GM03348 (cell line): ENCODE measurements around the gene GAL.

ENCODE experiments used
- DNase-seq: peaks from one replicate; pipeline ENCODE4 v3.0.0; 2012; ENCODE audit warnings: low spot score

Gene GAL

DNA sequence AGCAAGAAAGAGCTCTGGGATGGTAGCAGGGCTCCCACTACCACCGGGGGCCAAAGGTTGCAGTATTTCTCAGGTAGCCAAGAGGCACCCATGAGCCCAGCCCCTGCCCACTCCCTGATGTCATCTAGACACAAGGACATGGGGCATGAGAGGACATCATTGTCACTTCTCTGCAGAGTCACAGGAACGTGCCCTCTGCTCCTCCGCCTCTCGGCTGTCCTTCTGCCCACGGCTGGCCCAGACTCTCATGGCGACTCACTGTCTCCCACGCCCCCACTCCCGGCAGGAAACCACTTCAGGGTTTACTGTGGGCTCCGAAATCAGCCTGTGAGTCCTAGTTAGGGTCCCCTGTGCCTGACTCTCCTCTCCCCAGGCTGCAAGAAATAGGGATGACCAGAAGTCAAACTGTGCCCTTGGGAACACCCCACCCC lies 1.8 kb upstream of the GAL start:
- no peak for DNase-seq

DNA sequence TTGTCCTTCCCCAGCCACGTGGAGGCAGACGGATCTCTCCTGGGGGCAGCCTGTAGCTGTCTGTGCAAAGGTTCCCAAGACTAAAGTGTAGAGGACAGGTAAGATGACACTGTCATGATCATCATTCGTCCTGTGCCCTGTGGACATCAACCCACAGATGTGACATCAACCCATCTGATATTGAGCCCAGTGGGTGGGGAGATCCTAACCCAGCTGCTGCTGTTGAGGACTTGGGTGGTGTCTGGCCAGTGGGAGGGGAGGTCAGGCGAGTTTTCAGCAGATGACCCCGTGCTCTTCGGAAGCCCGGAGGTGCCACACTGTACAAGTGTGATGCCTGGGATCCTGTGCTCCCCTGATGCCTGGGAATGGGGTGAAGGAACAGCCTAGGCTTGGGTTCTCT lies 1.2 kb upstream of the GAL start:
- no peak for DNase-seq

DNA sequence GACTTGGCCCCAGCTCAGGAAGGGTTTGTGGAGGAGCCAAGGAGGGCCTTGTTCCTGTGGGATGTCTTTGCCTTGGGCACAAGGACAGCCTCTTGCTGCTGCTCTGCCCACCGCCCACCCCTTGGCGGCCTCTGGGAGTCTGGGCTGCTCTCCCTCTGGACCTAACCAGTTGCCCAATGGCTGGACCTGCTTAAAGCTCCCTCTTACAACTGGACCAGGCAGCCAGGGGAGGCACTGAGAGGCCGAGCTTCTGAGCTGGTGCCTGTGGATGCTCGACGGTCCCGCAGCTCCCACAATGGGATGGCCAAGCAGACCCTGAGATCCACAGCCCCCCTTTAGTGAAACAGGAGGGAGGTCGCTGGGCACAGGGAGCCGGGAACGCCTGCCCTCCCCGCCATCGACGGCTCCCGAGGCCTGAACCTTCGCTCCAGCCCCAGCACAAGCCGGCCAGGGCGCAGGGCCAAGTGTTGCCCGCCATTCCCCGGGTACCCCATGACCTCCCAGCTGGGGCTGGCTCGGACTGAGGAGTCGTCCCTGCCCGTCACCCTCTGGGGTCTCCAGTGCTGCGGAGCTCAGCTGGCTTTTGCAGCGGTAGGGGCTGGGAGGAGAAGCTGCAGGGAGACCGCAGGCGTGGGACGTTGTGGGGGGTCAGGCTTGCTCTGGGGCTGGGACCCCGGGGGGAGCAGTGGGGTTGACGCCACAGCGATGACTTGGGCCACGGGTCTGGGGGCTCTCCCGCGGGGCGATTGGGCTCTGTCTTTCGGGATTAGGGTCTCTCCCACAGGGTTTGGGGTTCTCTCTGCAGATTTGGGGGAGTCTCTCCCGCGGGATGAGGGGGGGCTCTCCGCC lies 584 bp upstream of the GAL start:
- DNase-seq: no peak

DNA sequence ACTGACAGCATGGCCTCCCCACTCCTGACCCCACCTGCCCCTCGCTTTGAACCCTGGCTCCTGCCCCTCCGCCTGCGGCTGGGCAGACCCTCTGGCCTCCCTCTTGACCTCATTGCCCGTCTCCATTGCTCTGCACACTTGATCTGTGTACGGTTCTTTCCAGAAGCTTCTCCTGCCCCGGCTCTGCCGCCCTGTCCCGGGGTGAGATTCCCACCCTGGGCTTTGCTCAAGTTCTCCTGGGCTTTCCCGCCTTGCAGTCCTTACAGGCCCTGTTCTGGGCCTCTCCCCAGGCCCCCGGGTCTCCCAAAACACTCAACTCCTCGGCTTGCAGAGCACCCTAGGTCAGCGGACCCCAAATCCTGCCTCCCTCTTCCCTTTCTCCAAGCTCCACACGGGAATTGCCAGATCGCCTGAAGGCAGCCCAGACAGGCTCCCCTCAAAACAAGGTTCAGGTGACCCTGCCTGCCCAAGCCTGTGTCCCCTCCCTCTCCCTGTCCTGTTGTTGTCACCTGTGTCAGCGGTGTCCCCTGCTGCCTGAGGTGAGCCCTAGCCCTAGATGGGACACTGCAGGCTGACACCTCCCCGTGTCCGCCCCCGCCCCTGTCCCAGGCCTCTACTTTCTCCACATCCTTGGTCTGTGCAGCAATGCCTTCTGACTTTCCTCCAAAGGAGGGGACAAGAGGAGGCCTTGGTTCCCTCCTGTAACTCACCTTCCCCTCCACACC lies 1.5 kb downstream of the GAL start:
- no peak for DNase-seq

DNA sequence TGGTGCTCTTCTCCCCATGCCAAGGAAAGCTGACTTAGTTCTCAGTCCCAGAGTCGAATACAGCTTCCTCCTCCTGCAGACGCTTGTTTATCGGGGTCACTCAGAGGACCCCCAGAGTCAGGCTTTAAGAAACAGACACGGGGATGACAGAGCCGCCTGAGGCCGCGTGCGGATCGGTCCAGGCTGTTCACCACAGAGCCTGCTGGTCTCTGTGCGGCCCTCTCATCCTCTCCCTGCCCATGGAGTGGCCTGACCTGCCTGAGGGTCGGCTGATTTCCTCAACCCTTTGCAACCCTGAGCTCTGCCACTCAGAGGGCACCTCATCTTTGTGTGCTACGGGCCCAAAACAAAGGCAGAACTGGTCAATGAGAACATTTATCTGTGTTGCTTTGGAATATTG lies 2.1 kb downstream of the GAL start:
- DNase-seq: no peak

DNA sequence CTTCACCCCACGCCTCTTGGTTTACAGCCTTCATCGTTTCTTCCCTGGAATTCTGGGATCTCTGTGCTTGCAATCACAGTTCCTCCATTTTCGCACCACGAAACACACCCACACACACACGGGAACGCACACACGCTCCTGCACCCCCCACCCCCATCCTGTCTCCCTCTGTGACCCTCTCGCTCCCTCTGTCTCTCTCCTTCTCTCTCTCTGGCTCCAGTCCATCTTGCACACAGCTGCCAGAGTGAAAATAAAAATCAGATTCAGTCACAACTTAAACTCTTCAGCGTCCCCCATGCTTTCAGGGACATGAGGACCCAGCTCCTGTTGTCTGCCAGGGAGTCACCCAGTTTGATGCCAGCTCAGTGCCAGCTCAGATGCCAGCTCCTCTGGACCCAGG lies 3.0 kb downstream of the GAL start:
- no peak for DNase-seq

DNA sequence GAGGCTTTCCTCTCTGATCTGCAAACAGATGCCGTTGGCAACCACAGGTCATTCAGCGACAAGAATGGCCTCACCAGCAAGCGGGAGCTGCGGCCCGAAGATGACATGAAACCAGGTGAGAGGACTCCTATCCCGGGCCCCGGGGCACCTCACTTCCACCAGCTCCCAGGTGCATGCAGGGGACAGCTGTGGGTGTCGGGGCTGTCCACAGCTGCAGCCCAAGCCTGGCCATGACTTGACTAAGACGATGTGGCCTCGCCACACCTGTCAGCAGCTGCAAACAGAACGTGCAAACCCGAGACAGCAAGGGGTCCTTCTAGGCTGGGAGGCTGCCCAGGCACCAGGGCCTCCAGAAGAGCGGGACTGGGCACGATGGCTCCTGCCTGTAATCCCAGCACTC lies 3.6 kb downstream of the GAL start:
- no peak for DNase-seq

DNA sequence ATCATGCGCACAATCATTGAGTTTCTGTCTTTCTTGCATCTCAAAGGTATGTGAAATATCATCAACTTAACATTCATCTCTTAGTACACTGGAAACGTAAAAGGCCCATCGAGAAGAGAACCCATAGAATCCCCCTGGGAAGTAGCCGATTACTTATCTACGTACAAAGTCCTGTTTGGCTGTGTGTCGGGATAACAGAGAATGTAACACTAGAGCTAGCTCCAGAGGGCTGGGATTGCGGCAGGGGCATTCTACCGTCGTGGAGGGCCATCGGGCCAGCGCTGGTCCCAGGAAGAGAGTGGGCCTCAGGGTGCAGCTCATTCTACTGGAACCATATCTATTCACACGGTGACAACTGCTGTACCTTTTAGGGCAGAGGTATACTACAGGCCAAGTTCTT lies 4.5 kb downstream of the GAL start:
- no peak for DNase-seq

DNA sequence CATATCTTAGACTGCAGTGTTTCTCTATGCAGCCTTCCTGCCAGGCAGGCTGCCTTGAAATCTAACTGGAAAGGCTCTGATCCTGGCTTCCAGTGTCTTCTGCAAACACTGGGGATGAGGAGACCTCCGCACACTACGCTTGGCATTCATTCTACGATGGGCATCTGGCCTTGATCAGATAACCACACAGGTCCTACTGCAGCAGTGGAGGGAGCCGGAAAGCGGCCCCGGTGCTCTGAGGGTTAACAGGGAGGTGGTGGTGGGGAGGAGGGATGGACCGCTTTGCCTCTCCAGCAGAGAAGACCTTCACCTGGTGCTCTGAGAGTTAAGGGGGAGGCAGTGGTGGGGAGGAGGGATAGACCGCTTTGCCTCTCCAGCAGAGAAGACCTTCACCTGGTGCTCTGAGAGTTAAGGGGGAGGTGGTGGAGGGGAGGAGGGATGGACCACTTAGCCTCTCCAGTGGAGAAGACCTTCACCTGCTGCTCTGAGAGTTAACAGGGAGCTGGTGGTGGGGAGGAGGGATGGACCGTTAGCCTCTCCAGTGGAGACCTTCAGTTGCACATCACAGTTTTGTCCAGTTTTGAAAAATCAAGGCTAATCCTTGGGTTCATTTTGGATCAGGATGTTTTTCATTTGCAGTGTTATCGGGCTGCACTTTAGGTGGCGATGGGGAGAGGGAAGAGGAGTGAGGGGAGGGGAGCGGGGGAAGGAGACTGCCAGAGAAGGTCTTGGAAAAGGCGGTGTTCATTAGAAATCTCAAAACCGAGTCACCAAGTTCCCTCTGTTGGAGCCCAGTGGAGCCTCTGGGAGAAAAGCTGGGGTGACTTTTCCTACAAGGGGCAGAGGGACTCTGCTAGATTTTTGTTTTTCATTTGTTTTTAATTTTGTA lies 5.6 kb downstream of the GAL start:
- no peak for DNase-seq

DNA sequence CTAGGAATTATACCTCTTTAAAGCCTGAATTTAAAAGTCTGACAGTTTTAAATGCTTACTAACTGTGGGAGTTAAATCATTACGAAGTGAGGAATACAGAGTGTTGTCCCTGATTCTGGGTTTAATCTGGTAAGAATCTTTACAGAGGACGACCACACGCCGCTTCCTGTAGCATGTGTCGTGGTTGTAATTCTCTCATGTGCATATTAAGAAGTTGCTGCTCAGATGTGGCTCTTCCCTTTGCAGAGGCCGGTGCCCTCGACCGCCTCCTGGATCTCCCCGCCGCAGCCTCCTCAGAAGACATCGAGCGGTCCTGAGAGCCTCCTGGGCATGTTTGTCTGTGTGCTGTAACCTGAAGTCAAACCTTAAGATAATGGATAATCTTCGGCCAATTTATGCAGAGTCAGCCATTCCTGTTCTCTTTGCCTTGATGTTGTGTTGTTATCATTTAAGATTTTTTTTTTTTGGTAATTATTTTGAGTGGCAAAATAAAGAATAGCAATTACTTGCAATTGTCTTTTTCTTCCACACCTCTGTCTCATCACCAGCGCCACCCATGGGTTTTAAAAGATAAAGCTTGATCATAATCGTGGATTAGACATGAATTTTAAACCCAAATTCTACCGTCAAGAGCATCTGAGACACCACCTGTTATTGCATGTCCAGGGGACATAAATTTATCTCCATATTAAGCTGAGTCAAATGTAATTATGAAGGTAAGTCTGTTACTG lies 6.5 kb downstream of the GAL start:
- DNase-seq: no peak

DNA sequence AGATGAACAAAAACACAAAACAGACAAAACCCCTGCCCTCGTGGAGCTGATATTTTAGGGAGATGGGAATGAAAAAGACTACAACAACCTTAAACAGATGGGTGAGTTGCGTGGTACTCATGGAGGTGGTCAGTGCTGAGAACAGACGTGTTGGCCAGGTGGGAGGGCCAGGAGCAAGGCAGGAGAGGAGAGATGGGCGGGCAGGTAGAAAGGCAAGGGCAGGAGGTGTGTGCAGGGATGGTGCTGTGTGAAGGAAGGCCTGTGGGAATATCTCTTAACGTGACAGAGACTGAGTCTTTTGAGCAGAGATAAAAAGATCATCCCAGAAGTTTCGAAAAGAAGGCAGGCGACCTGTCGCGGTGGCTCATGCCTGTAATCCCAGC lies 7.0 kb downstream of the GAL start:
- DNase-seq: no peak

DNA sequence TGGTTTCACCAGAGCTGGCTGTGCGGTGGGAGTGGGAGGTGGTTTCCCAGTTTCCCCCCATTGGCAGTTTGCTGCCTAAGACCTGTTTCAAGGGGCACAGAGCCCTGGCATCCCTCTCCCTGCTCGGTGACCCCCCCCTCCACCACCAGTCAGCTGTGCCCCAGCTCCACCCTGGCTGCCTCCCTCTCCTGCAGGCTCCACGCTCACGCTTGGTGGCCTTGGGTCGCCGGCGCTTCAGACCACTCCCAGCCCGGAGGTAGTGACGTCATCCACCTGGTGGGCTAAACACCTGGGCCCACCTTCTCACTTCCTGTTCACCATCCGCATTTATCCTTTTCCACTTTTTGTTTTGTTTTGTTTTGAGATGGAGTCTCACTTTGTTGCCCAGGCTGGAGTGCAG lies 7.8 kb downstream of the GAL start:
- DNase-seq: no peak

DNA sequence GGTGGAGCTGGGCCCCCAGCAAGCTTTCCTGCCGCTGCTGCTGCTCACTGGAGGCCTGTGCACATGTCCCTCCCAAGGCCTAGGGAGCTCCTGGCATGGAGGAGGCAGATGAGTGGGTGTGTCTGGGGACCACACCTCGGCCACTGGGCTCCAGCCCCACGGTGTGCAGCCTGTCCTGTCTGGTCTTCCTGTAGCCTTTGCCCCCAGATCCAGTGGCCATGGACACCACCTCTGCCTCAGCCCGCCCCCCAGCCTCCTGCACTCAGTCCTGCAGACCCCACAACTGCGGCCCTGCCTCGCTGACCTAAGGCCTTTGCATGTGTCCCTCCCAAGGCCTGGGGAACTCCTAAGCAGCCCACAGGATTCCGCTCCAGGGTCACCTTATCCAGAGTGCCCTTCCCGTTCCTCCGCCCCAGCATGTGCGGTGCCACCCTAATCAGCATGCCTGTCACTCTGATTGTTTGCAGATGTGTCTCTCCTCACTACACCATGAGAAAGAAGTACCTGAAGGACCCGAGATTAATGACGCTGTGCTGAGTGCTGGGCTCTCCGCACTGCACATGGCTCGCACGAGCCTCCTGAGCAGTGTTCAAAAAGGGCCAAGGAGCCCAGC lies 8.6 kb downstream of the GAL start:
- DNase-seq: no peak

DNA sequence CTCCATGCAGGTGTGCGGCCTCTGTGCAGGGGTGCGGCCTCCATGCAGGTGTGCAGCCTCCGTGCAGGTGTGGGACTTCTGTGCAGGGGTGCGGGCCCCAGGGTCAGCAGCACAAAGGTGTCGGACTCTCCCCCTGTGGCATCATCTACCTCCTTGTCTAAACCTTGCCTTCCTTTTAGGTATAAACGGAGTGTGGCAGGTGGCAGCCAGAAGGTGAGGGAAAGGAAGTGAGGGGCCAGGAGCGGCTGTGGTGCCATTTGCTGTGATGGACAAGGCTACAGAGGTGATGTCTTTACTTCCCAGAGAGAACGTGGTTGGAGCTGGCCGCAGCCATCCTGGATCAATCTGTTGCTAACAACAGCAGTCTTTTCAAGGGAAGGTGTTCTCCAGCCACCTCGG lies 9.1 kb downstream of the GAL start:
- DNase-seq: no peak

DNA sequence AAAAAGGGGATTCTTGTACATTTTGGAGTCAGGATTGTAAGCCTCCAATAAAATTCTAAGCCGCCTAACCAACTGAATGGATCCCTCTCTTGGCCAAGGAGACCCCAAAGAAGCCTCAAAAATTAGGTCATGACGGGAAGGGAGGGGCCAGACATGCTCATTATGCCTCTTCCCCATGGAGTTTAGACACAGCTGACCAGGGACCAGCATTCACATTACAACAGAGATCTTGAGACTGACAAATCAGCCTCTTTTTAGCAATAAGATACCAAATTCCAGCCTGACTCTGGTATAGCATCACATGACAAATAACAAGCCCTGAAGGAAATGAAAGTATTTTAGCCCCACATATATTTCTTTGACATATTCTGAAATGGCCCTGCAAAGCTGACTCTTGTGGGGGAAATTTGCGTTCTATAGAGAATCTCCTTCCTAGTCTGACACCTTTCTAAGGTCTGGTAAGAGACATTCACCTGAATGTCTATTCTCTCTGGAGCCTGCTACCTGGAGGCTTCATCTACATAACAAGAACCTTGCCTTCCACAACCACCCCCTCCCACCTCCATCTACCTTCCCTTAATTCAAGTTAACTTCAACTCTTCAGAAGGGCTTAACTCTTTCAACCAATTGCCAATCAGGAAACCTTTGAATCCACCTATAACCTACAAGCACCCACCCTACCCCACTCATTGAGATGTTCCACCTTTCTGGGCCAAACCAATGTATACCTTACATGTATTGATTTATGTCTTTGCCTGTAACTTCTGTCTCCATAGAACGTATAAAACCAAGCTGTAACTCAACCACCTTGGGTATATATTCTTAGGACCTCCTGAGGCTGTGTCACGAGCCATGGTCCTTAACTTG lies 10.3 kb downstream of the GAL start:
- no peak for DNase-seq

DNA sequence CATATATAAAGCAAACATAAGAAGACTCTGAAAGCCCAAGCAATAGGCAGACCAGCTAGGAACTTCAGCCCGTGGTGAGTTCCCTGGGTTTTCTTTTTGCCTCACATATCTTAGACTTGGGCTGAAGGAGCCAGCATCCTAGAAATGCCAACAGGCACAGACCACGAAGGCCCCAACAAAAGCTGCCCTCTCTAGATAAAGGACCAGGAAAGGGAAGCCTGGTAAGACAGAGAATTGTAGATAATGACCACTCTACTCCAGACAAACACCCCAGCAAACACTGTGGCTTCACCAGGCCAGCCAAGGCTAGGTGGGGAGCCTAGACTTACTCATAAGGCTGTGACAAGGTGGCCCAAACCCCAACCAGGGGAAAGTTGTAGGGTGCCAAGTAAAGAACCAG lies 11.2 kb downstream of the GAL start:
- DNase-seq: no peak

DNA sequence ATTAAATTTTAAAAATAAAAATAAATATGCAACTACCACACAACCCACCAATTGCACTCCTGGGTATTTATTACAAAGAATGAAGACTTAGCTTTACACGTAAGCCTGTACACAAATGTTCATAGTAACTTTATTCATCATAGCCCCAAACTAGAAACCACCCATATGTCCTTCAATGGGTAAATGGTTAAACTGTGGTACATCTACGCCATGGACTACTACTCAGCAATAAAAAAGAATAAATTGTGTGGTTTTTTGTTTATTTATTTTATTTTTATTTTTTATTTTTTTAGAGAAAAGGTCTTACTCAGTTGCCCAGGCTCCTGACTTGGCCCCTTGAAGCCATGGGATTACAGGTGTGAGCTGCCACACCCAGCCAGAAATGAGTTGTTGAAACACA lies 14.6 kb downstream of the GAL start:
- DNase-seq: no peak

DNA sequence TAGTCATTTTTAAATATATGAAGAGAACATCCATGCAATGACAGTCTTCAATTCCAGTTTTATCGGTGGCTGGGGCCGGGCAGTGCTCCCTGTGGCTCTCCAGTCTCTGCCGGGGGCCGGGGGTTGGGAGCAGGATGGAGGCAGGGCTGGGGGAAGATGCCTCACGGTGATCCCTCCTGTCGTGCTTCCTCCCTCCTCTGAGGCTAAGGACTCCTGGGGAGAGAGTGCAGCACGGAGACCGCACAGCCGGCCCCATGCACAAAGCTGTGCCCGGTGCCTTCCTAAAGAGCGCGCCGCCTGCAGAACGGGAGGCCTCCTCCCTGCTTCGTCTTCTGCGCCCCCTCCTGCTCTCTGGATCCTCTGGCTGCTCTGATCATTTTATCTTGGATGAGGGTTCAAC lies 20.5 kb downstream of the GAL start:
- no peak for DNase-seq

DNA sequence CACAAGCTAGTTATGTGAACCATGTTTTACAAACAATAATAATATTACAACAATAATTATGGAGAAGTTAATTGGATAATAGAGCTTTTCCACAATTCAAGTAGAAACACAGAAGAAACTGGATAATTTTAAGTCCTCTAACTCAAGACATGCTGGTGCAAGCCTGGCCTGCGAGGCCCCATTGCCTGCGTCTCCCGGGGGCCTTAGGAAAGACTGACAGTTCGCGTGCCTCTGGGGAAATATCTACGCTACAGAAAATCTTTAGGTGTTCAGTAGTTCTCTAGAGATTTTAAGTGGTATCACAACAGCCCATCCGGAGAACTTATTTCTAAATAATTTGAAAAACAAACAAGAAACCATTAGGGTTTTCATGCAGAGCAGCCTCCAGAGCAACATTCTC lies 23.2 kb downstream of the GAL start:
- DNase-seq: no peak

DNA sequence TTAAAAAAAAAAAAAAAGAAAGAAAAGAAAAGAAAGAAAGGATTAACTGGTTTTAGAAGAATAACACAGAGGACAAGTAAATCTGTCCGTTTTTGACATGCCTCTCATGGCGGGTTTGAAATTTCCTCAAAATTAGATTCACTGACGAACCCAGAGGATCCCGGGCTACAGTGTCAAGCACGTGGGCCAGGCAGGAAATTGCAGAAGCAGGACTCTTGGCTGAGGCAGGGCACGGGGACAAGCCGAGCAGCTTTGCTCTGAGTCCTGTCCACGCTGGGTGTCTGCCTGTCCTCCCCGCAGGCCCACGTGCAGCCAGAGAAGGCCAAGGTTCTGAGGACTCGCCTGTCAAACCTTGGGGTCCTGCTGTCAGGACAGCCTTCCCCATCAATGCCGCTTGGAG lies 24.7 kb downstream of the GAL start:
- no peak for DNase-seq

DNA sequence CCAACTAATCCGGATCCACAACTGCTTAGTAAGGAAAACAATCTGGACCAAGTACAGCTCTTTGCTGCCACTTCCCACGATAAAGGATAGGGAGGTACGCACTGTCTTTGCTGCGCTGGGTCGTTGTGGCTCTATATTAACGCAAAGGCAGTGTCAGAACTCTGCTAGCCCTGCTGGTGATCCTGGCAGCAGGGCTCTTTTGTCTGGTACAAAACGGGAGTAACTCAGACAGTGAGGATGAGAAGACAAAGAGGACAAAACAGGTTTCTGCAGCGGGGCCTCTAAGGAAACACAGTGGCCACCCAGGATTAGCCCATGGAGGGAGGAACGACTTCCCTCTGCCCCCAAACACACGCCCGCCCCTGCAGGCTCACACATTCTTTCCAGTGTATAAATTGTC lies 26.1 kb downstream of the GAL start:
- DNase-seq: no peak
